ENCODE results near the gene POLR3A. TPM values are rescaled to one million over a fixed set of nuclear protein-coding genes. Genes with fewer than 3 reads are reported as not detected.

The POLR3A gene
- total RNA-seq, 2 experiments from 2014 or later: 18.3 to 19.3 TPM

- Mint-ChIP-seq H3K9me3 (ENCODE audit: low read depth) (no peaks in the 10 kb centered on the region), H3K36me3 (ENCODE audit: low read depth) (no peaks in the 10 kb centered on the region), H3K27ac (no peak overlapping the region), H3K4me3 (no peak overlapping the region), H3K4me1 (peaks cover 4% of the 10 kb centered on the region), H3K27me3 (peaks cover 19% of the 10 kb centered on the region)
- no peak for DNase-seq
- no peak for ATAC-seq
- POLR2A ChIA-PET: no interaction called here
- intact Hi-C loops (cut with DNase I, micrococcal nuclease): no loop called here
- CTCF ChIA-PET: no interaction called here
These were observed 107.9 kb downstream of the POLR3A start for GRCh38 chr10:77921395-77921794.

- Mint-ChIP-seq H3K4me1 (peaks cover 4% of the 10 kb centered on the region), H3K27ac (no peak overlapping the region), H3K36me3 (ENCODE audit: low read depth) (no peaks in the 10 kb centered on the region), H3K4me3 (no peak overlapping the region), H3K9me3 (ENCODE audit: low read depth) (no peaks in the 10 kb centered on the region), H3K27me3 (peaks cover 19% of the 10 kb centered on the region)
- intact Hi-C loops (cut with DNase I, micrococcal nuclease): no loop called here
- ATAC-seq (no peak), DNase-seq (no peak)
- ChIA-PET POLR2A (no interaction called here), CTCF (no interaction called here)
These were observed 108.8 kb downstream of the POLR3A start for GRCh38 chr10:77920495-77920894.

- Mint-ChIP-seq H3K36me3 (ENCODE audit: low read depth) (no peaks in the 10 kb centered on the region), H3K27me3 (peaks cover 15% of the 10 kb centered on the region), H3K9me3 (ENCODE audit: low read depth) (no peaks in the 10 kb centered on the region), H3K4me1 (no peaks in the 10 kb centered on the region), H3K27ac (no peak overlapping the region), H3K4me3 (no peak overlapping the region)
- intact Hi-C loops (cut with DNase I, micrococcal nuclease): no loop called here
- no peak for ATAC-seq
- CTCF ChIA-PET: no interaction called here
- POLR2A ChIA-PET: no interaction called here
- no peak for DNase-seq
These were observed 109.6 kb downstream of the POLR3A start for GRCh38 chr10:77919713-77920108.

Other genes starting within 250 kb of the POLR3A start
- 1 to 10 TPM; 2.1 to 2.3 TPM for gene DLG5, start 102.8 kb downstream of the POLR3A start, total RNA-seq
- 1,000 to 10,000 TPM; 2,145 to 3,094 TPM for gene RPS24, start 4.3 kb upstream of the POLR3A start, total RNA-seq

Measured in activated CD4-positive, alpha-beta T cell treated with anti-CD3 and anti-CD28 coated beads for 36 hours (primary cell).